ENCODE measurements around the gene GABRP.
"Not testable (repeated sequence)": the region's sequence is repeated elsewhere in the genome, so short reads cannot be mapped to it uniquely, and the experiment has no call there.

Gene GABRP

GRCh38 chr5:170755679-170756456 lies 27.7 kb upstream of the GABRP start:
- no peak for DNase-seq

- no peak for DNase-seq
These were observed 26.8 kb upstream of the GABRP start for GRCh38 chr5:170756691-170757090.

GRCh38 chr5:170757182-170757601 lies 26.3 kb upstream of the GABRP start:
- DNase-seq = no peak

GRCh38 chr5:170757669-170758068 lies 25.9 kb upstream of the GABRP start:
- no peak for DNase-seq

- no peak for DNase-seq
These were observed 25.0 kb upstream of the GABRP start for GRCh38 chr5:170758481-170758880.

DNA sequence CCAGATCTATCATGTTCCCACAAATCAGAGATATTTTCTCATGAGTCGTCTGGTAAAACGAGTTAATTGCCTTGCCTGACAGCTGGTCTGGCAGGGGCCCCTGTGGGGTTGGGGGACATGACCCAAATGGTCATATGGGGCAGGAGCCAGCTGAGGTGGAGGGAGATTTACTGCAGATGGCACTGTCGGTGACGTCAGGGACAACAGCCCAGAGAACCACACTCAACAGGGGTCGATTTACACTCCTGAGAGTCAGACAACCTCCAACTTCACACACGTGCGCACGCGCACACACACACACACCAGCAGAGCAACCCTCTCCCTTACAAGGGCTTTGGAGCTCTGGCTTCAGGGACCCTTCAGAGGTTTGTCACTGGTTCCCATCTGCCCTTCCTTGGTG lies 23.4 kb upstream of the GABRP start:
- no peak for DNase-seq

DNA sequence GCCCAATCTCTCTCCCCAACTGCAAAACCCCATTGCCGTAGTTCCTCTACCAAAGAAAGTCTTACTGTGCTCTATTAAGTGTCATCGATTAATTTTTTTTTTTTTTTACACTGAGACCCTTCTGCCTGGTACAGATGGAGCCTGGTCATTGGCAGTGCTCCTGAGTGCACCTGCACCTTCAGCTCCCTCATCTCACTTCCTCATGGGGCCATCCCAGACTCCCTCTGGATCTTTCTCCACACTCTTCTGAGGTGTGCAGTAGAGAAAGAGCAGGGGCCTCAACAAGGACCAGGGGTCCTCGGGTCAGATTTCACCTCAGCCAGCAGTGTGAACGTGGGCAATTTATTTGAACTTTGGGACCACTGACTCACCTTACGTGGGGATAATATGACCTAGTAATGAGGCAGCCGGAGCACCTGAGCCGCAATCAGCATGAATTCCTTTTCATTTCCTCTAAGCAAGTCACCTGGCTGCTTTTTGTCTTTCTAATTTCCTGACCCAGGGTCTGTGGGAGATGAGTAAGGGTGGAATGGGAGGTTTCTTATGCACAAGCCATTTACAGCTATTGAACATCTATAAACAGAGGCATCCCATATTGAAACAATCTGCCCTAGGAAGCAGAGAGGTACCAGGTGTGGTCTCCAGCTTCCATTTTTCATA lies 22.3 kb upstream of the GABRP start:
- no peak for DNase-seq

GRCh38 chr5:170761708-170762066 lies 21.8 kb upstream of the GABRP start:
- DNase-seq = no peak

- not testable (repeated sequence) for DNase-seq
These were observed 21.2 kb upstream of the GABRP start for GRCh38 chr5:170762298-170762697.

DNA sequence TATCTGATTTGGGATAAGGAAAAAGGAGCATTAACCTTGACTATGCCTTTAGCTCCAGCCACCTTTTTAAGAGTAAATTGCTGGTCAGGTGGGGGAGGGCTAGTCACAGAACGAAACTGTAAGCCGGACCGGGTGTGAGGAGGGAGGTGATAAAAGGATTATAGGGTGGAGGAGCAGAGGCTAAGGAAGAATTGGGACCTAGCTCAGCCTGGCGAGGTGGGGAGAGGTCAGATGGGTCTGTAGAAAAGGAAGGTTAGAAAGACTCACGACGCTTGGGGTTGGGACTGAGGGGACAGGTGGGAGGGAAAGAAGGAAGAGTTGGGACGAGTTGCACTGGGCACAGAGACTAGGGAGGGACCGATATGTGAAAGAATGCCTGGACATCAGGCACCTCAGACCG lies 17.7 kb upstream of the GABRP start:
- DNase-seq = not testable (repeated sequence)

DNA sequence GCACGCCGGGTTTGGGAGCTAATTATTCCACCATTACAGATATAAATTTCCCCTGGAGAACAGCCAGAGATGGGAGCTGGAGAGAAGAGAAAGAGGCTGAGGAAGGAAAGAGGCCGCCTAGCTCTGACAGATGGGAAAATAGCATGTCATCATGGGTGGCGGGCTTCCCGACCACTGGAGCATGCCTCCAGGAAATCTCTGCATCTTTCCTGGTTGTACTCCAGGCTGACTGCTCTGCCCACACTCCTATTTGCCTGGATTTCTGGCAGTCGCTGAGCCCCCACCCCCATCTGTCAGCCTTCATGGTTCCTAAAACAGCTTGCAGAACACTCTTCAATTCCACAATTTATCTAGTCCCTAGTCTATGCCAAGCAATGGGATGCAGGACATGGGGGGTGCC lies 14.3 kb upstream of the GABRP start:
- DNase-seq = no peak

DNA sequence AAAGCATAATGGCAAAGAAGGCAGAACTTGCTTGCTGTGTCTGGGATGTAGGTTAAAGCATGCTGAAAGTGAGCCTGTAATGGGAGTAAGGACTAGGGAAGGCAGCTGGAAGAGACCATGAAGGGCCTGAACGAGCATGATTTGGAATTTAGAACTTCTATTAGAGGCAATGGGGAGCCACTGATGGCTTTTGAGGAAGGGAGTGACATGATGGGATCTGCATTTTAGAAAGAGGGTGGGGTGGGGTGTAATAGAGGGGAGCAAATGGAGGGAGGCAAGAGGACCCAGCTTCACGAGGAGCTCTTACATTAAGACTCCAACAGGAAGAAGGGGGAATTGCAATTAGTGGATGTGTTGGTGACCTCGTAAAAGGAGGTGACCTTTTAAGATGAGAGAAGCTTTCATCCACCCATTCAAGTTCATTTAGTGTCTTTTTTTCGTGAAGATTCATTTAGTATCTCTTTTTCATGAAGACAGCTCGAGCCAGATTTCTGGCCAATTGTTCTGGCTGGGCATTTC lies 13.6 kb upstream of the GABRP start:
- no peak for DNase-seq

- DNase-seq = no peak
These were observed 12.0 kb upstream of the GABRP start for GRCh38 chr5:170771496-170771895.

GRCh38 chr5:170773024-170773985 lies 10.2 kb upstream of the GABRP start:
- DNase-seq = no peak

DNA sequence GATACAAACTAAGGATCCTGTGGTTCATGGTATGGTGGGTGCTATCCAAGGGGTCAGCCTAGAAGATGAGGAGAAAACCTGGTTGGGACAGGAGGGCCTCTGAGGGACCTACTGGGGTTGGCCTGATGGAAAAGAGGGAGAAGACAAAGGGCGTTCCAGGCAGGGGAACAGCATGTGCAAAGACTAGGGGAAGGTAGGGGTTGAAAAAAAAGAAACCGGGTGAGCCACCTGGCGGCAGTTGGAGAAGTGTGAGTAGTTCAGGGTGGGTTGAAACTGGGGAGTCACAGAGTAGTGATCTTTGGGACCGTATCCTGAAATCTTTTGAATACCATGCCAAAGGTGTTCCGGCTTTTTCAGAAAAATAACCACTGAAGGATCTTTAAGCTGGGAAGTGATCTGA lies 8.7 kb upstream of the GABRP start:
- no peak for DNase-seq

GRCh38 chr5:170781946-170782345 lies 1.6 kb upstream of the GABRP start:
- no peak for DNase-seq

DNA sequence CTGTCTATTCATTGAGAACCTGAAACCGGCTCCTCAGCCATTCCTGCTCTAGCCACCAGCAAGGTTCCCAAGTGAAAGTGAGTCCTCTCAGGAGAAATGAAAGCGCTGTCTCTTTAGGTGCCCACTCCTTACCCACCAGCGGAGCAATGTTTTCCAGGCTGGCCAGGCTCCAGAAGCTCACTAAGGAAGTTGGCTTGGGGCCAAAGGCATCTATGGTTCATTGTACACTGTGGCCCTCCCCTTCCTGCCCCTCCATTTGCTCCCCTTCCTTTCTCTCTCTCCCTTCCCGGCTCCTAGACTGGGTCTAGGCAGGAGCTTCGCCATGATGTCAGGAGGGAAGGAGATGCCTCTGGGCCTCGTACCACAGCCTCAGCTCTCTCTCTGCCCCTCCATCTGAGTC lies 1.1 kb upstream of the GABRP start:
- DNase-seq = no peak

DNA sequence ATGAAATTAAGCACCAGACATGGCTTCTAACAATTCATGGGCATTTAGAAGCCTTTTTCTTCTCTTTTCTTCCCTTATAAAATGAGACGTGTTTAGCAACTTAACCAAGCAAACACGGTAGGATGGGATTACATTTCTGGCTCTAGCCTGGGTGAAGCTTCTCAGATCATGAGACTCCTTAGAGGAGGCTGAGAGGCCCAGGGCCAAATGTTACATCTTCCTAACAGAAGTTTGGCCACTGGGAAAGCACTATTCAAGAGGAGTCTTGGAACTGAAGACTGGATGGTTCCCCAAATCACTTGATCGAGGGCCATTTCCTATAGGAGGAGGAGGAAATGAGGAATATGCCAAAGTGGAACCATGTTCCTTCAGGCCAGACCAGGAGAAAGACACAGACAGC lies 1.9 kb downstream of the GABRP start:
- DNase-seq = no peak

DNA sequence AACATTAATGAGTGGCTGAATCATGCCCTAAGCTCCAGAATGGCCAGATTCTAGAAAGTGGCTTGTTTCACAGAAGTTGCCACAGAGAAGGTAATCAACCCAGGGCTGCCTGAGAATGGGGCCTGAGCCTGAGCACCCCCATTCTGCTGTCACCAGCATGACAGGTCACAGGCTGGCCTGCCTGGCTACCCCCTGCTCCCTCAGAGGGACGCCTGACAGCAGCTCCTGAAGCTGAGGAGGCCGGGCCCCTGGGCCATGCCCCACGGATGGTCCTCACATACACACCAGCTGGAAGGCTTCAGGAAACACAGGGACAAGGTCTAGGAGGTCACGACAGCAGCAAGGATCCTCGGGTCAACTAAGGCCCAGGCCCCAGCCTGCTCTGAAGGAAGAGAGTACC lies 3.7 kb downstream of the GABRP start:
- DNase-seq = no peak

- DNase-seq = no peak
These were observed 5.2 kb downstream of the GABRP start for GRCh38 chr5:170788626-170789304.

DNA sequence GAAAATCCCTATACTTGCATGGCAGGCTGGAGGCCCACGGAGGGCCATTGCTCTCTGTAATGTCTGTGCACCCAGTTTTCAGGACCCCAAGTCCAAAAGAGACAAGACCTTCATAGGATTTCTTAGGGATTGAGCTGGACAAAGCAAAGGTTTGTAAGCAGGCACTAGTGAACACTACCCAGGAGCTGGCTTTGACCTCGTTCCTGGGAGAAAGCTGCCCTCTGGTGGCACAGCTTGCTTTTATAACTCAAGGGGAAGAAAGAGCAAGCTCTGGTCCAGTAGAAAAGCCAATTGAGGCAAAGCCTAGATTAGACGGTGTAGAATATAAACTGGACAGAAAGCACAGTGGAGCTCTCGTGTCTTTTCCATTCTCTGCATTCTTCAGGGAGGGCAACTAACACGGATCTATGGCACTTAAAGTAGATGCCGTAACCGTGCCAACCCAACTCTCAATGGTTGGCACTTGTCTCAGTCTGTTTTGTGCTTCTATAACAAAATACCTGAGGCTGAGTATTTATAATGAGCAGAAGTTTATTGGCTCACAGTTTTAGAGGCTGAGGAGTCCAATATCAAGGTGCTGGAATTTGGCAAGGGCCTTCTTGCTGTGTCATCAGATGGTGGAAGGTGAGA lies 7.9 kb downstream of the GABRP start:
- no peak for DNase-seq

DNA sequence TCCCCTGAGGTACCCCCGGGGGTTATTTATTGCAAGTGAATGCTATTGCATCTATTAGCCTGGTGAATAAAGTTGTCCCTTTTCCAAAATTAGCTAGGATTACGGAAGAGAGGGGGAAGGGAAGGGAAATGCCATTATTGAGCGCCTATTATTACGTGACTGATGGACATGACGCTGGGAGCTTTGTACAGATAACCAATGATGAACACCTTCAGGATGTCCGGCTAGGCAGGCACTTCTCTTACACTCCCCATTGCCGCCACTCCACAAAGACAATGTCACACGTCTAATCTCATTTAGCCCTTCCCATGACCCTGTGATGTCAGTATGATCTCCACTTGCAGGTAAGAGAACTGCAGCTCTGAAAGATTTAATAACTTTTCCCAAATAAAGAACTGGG lies 9.4 kb downstream of the GABRP start:
- no peak for DNase-seq

All from NCI-H1436 treated with DMSO at 0.1 percent for 48 hours (cell line).